ENCODE results near the gene USP47.

DNA sequence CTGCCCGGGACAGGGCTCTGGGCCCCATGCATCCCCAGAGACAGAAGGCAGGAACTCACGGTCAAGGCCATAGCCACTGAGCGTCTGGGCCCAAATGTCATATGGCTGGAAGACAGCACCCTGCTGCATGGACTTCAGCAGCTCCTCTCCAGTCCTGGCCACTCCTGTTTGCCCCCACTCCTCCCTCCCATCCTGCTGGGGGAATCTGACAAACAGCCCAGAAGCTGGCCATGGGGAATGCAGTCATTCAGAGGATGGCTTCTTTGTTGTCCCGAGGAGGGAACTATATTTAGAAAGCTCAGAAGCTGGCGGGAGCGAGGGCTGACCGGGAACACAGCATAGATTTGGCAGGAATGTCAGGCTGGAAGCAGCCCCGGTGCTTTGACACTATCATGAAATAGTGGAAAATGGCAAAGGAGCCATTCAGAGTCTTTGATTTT lies 131.6 kb downstream of the USP47 start:
- TF ChIP-seq CEBPB (IDR thresholded peaks at IDR 0.05; ENCODE audit: low read depth, low read length) (no peak), RAD21 (IDR thresholded peaks at IDR 0.05 in 1 of 2, conservative IDR thresholded peaks at IDR 0.05 in 1 of 2; ENCODE audit: low read depth in 2 of 2, low read length in 2 of 2) (no peak), TAF1 (IDR thresholded peaks at IDR 0.05; ENCODE audit: low read depth, low read length) (no peak), POLR2A (IDR thresholded peaks at IDR 0.05; ENCODE audit: control extremely low read depth in 1 of 2, low read depth in 2 of 2, low read length in 2 of 2) (no peak), BRCA1 (IDR thresholded peaks at IDR 0.05; ENCODE audit: low read depth, low read length) (no peak), JUN (IDR thresholded peaks at IDR 0.05; ENCODE audit: low read depth, low read length) (no peak), HDAC6 (IDR thresholded peaks at IDR 0.05; ENCODE audit: low read depth, low read length) (no peak), YY1 (IDR thresholded peaks at IDR 0.05; ENCODE audit: low read depth, low read length) (no peak), SIN3A (conservative IDR thresholded peaks at IDR 0.05 in 1 of 2, IDR thresholded peaks at IDR 0.05 in 1 of 2; ENCODE audit: low read depth in 1 of 2, low read length in 2 of 2) (no peak)
- TF ChIP-seq, protein P1, sequence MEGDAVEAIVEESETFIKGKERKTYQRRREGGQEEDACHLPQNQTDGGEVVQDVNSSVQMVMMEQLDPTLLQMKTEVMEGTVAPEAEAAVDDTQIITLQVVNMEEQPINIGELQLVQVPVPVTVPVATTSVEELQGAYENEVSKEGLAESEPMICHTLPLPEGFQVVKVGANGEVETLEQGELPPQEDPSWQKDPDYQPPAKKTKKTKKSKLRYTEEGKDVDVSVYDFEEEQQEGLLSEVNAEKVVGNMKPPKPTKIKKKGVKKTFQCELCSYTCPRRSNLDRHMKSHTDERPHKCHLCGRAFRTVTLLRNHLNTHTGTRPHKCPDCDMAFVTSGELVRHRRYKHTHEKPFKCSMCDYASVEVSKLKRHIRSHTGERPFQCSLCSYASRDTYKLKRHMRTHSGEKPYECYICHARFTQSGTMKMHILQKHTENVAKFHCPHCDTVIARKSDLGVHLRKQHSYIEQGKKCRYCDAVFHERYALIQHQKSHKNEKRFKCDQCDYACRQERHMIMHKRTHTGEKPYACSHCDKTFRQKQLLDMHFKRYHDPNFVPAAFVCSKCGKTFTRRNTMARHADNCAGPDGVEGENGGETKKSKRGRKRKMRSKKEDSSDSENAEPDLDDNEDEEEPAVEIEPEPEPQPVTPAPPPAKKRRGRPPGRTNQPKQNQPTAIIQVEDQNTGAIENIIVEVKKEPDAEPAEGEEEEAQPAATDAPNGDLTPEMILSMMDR (IDR thresholded peaks at IDR 0.05; ENCODE audit: control extremely low read depth in 1 of 3, insufficient read depth in 1 of 3, low read depth in 1 of 3, low read length in 3 of 3) = no peak
